Smooth muscle cell (in vitro differentiated cells): ENCODE results near the gene FFAR2. TPM values are rescaled to one million over a fixed set of nuclear protein-coding genes. Genes with fewer than 3 reads are reported as not detected.
"Not testable (repeated sequence)": the region's sequence is repeated elsewhere in the genome, so short reads cannot be mapped to it uniquely, and the experiment has no call there.

Source experiments
- DNase-seq: peaks from one replicate; lab custom pipeline; 2025; ENCODE audit not compliant: unreplicated experiment; lab: John Stamatoyannopoulos, UW
- H2AFZ ChIP-seq: fragments of 200-600 bp; sonication (generic); 2 replicates; pipeline ENCODE4 v1.6.0; 2016; ENCODE audit warnings: antibody characterized with exemption, low read depth, mild to moderate bottlenecking
- H3F3A ChIP-seq: fragments of 200-600 bp; sonication (generic); 2 replicates; pipeline ENCODE4 v1.6.0; 2017; ENCODE audit warnings: antibody characterized with exemption, low read depth
- H3K27ac ChIP-seq: fragments of 200-600 bp; sonication (generic); 2 replicates; pipeline ENCODE4 v1.5.1; 2016; ENCODE audit warnings: low read depth, mild to moderate bottlenecking
- H3K27me3 ChIP-seq: fragments of 200-600 bp; sonication (generic); 2 replicates; pipeline ENCODE4 v1.6.1; 2016; ENCODE audit warnings: low read depth, mild to moderate bottlenecking
- H3K36me3 ChIP-seq: fragments of 200-600 bp; sonication (generic); 2 replicates; pipeline ENCODE4 v1.5.1; 2016; ENCODE audit warnings: low read depth
- H3K4me1 ChIP-seq: fragments of 200-600 bp; sonication (generic); 2 replicates; pipeline ENCODE4 v1.5.1; 2016; ENCODE audit warnings: low read depth
- H3K4me2 ChIP-seq: fragments of 200-600 bp; sonication (generic); 2 replicates; pipeline ENCODE4 v1.6.0; 2016; ENCODE audit warnings: mild to moderate bottlenecking
- H3K4me3 ChIP-seq: fragments of 200-600 bp; sonication (generic); 2 replicates; pipeline ENCODE4 v1.5.1; 2016; ENCODE audit warnings: mild to moderate bottlenecking
- H3K79me2 ChIP-seq: fragments of 200-600 bp; sonication (generic); 2 replicates; pipeline ENCODE4 v1.6.0; 2016; ENCODE audit warnings: low read depth, mild to moderate bottlenecking
- H3K9ac ChIP-seq: fragments of 200-600 bp; sonication (generic); 2 replicates; pipeline ENCODE4 v1.6.0; 2016; ENCODE audit warnings: low read depth
- H3K9me3 ChIP-seq: fragments of 200-600 bp; sonication (generic); replicated peaks from 2 replicates; pipeline ENCODE4 v1.5.1; 2016; ENCODE audit warnings: low read depth
- H4K20me1 ChIP-seq: fragments of 200-600 bp; sonication (generic); 2 replicates; pipeline ENCODE4 v1.6.0; 2016; ENCODE audit warnings: low read depth
- CTCF ChIP-seq: fragments of 200-600 bp; sonication (generic); IDR thresholded peaks from 2 replicates; pipeline ENCODE4 v1.5.1; 2017; ENCODE audit warnings: borderline replicate concordance, mild to moderate bottlenecking, antibody characterized with exemption; ENCODE audit not compliant: insufficient read depth, poor library complexity, severe bottlenecking
- WGBS: methylation state at CpG from one replicate; pipeline ENCODE4 v1.1.7; 2016; ENCODE audit warnings: low lambda C conversion rate; 5-methylcytosine and 5-hydroxymethylcytosine counted together
- polyA plus RNA-seq: library from polyadenylated mRNA; unstranded; fragments of >200 nt; fragmentation: Nextera tagmentation; extraction: Ambion mirVana; gene quantifications from 2 replicates; pipeline ENCODE4 v1.2.1, GENCODE V29; 2016
- total RNA-seq: library from RNA; depleted of rRNA; stranded (reverse); fragments of >200 nt; gene quantifications from 2 replicates; pipeline ENCODE4 v1.2.3, GENCODE V29; 2014

FFAR2 gene
- total and polyA plus RNA-seq, 2 experiments from 2014 or later: not detected

DNA sequence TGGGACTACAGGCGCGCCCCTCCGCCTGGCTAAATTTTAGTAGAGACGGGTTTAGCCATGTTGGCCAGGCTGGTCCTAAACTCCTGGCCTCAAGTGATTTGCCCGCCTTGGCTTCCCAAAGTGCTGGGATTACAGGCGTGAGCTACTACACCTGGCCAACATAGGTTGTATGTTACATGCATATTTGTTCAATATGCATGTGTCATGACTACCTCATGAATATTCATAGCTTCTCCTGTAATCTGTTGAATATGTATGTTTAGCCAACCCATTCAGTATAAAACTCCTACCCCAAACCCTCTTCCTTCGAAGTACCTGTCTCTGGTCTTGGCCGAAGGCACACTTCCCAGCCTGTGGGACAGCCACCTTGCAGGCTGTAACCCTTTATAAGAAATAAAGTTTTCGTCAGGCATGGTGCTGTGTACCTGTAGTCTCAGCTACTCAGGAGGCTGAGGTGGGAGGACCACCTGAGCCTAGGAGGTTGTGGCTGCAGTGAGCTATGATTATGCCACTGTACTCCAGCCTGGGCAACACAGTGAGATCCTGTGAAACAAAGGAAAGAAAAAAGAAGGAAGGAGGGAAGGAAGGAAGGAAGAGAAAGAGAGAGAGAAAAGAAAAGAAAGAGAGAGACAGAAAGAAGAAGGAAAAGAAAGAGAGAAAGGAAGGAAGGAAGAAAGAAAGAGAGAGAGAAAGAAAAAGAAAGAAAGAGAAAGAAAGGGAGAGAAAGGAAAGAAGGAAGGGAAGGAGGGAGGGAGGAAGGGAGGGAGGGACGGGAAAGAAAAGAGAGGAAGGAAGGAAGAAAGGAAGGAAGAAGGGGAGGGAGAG, 47.9 kb upstream of the FFAR2 start:
- H3F3A ChIP-seq: no peaks in the 10 kb centered on the region
- no peak for DNase-seq
- TF ChIP-seq CTCF: no peak
- H3K27me3 ChIP-seq: no peaks in the 10 kb centered on the region
- H3K79me2 ChIP-seq: no peaks in the 10 kb centered on the region
- no peak overlapping the region for H3K27ac ChIP-seq
- no peak overlapping the region for H3K9ac ChIP-seq
- H2AFZ ChIP-seq: no peak overlapping the region
- no peak overlapping the region for H3K4me2 ChIP-seq
- no peaks in the 10 kb centered on the region for H3K9me3 ChIP-seq
- H3K4me1 ChIP-seq: no peaks in the 10 kb centered on the region
- H3K36me3 ChIP-seq: no peaks in the 10 kb centered on the region
- no peak overlapping the region for H3K4me3 ChIP-seq
- no peaks in the 10 kb centered on the region for H4K20me1 ChIP-seq
- 81% methylated on average over 9 of the region's 10 CpGs for WGBS

DNA sequence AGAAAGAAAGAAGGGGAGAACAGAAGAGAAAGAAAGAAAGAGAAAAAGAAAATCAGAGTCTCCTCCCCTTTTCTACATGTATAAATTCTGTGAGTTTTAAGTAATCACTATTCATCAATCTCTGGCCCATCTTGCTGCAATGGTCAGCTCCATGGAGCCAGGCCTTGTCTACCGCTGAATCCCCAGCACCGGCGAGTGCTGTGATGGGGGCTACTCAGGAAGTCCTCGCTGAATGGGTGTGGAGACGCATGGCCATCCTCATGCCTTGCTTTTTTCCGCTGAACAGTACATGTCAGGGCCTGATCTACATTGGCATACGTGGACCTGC, 47.3 kb upstream of the FFAR2 start:
- DNase-seq: no peak
- 95% methylated on average over 7 of the region's 7 CpGs for whole genome bisulfite sequencing
- TF ChIP-seq CTCF: no peak

DNA sequence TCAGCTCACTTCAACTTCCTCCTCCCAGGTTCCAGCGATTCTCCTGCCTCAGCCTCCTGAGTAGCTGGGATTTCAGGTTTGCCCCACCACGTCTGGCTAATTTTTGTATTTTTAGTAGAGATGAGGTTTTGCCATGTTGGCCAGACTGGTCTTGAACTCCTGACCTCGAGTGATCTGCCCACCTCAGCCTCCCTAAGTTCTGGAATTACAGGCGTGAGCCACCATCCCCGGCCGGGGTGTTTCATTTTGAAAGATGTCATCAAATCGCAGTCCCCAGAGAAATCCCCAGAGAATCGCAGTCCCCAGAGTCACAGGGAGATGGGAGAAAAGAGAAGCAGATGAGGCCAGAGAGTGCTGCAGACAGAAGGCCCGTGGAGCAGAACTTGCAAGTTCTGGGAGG, 46.6 kb upstream of the FFAR2 start:
- not testable (repeated sequence) for H3K79me2 ChIP-seq, H3K4me3 ChIP-seq, H3K9me3 ChIP-seq, H3K4me1 ChIP-seq, H3K4me2 ChIP-seq, H4K20me1 ChIP-seq, DNase-seq, H2AFZ ChIP-seq, H3K27ac ChIP-seq, H3K27me3 ChIP-seq, H3F3A ChIP-seq, H3K9ac ChIP-seq, H3K36me3 ChIP-seq
- WGBS: 91% methylated on average over 9 of the region's 9 CpGs

More for the DNA sequence above, 47.3 kb upstream of the FFAR2 start:
- no peak overlapping the region for H3K4me3 ChIP-seq
- H3K27ac ChIP-seq: no peak overlapping the region
- H4K20me1 ChIP-seq: no peaks in the 10 kb centered on the region
- H3K27me3 ChIP-seq: no peaks in the 10 kb centered on the region
- no peaks in the 10 kb centered on the region for H3K79me2 ChIP-seq
- H3K4me1 ChIP-seq: no peaks in the 10 kb centered on the region
- H3K9ac ChIP-seq: no peak overlapping the region
- no peaks in the 10 kb centered on the region for H3K9me3 ChIP-seq
- H2AFZ ChIP-seq: no peak overlapping the region
- H3K4me2 ChIP-seq: no peak overlapping the region
- H3F3A ChIP-seq: no peaks in the 10 kb centered on the region
- no peaks in the 10 kb centered on the region for H3K36me3 ChIP-seq

GRCh38 chr19:35403116-35403760, 44.8 kb upstream of the FFAR2 start:
- H3F3A ChIP-seq: no peaks in the 10 kb centered on the region
- no peak overlapping the region for H3K4me3 ChIP-seq
- H3K79me2 ChIP-seq: no peaks in the 10 kb centered on the region
- H3K9ac ChIP-seq: no peak overlapping the region
- H3K9me3 ChIP-seq: no peaks in the 10 kb centered on the region
- DNase-seq: no peak
- no peaks in the 10 kb centered on the region for H3K36me3 ChIP-seq
- no peaks in the 10 kb centered on the region for H3K4me1 ChIP-seq
- no peak overlapping the region for H3K27ac ChIP-seq
- TF ChIP-seq CTCF: no peak
- H2AFZ ChIP-seq: no peak overlapping the region
- H4K20me1 ChIP-seq: no peaks in the 10 kb centered on the region
- no peaks in the 10 kb centered on the region for H3K27me3 ChIP-seq
- no peak overlapping the region for H3K4me2 ChIP-seq
- 57% methylated on average over 8 of the region's 8 CpGs for WGBS
